Activated T-cell treated with anti-CD3 and anti-CD28 coated beads, Interleukin-2, amount 50 U/mL, for 1 hour (primary cell): ENCODE results near the gene BATF.

Source experiments
- DNase-seq: peaks from one replicate; pipeline ENCODE4 v3.0.0-alpha.2; 2020

The BATF gene

GRCh38 chr14:75501080-75501479, 21.2 kb upstream of the BATF start:
- no peak for DNase-seq

DNA sequence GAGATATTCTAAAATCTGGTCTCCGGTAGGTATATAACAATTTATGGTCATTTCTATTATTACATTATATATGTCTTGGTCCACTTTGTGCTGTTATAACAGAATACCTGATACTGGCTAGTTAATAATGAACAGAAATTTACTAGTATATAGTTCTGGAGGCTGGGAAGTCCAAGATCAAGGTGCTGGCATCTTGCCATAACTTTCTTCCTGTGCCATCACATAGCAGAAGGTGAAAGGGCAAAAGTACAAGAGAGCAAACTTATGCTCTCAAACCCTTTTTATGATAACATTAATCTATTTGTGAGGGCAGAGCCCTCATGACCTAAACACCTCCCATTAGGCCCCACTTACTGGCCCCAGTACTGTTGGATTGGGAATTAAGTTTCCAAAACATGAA, 17.9 kb upstream of the BATF start:
- no peak for DNase-seq

GRCh38 chr14:75506930-75507329, 15.3 kb upstream of the BATF start:
- DNase-seq = no peak

DNA sequence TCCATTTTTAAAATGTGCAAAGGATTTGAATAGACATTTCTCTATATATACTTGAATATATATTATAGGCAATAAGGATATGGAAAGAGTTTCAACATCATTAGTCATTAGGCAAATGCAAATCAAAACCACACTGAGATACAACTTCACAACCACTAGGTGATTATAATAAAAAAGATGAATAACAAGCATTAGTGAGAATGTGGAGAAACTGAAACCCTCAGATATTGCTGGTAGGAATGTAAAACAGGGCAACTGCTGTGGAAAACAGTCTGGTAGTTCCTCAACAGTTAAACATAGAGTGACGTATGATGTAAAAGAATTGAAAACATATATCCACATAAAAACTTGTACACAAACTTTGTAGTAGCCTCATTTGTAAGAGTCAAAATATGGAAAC, 11.7 kb upstream of the BATF start:
- DNase-seq = no peak

DNA sequence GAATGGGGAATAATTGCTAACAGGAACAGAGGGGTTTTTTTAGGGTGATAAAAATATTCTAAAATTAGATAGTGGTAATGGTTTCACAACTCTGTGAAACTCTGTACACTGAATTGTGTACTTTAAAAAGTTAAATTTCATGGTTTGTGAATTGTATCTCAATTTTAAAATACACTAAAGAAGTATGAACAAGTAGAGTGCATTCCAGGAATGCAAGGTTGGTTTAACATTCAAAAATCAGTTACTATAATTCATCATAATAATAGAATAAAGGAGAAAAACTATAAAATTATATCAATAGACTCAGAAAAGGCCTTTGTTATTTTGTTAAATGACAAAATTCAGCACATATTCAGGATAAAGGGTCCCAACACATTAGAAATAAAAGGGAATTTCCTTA, 11.1 kb upstream of the BATF start:
- DNase-seq = no peak

DNA sequence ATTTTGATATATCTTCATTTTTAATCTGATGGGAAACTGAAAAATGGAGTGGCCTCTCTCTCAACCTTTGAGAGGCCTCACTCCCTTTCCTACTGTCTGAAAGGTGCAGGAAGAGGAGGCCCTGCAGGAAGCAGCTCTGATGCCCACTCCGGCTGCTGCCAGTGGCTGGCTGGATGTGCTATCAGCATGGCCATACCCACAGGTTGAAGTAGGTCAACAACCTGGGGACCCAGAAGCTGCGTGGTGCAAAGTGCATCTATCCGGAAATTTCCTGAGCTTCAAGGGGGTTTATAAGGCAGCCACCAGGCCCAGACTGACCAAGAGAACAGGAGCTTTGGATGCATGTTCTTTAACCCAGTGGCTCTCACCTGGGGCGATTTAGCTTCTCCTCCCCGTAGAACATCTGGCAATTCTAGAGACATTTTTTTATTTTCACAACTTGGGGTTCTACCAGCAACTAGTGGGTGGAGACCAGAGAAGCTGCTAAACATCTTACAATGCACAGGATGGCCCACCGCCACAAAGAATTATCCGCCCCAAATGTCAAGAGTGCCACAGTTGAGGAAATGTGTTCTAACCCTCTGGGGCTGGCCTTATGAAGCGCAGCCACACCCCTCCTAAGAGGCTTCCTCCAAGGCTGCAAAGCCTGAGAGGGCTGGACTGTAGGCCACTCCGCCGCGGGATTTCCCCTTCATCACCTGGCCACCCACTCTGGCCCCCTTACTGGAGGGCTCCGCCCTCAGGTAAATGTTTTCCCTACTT, 8.2 kb upstream of the BATF start:
- DNase-seq = no peak

- peak; percentile 51 for DNase-seq
Observed at GRCh38 chr14:75514673-75515628, 7.3 kb upstream of the BATF start.

DNA sequence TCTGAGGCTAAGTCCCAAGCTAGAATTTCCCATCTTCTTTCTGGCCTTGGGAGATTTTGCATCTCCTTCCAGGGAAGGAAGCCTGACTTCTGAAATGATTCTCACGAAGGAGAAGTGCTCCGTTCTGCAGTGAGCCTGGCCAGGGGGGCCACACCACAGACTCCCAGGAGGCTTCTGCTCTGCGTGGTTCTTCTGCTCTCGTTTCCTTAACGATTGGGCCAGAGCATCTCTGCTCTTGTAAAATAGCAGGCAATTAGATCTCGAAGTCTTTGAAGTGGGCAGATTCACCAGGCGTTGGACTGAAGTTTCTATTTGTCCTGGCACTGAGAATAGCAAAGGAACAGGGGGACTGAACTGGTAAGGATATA, 6.7 kb upstream of the BATF start:
- DNase-seq = no peak

- DNase-seq = no peak
Observed at GRCh38 chr14:75518625-75519024, 3.6 kb upstream of the BATF start.

- DNase-seq = no peak
Observed at GRCh38 chr14:75519394-75519793, 2.9 kb upstream of the BATF start.

DNA sequence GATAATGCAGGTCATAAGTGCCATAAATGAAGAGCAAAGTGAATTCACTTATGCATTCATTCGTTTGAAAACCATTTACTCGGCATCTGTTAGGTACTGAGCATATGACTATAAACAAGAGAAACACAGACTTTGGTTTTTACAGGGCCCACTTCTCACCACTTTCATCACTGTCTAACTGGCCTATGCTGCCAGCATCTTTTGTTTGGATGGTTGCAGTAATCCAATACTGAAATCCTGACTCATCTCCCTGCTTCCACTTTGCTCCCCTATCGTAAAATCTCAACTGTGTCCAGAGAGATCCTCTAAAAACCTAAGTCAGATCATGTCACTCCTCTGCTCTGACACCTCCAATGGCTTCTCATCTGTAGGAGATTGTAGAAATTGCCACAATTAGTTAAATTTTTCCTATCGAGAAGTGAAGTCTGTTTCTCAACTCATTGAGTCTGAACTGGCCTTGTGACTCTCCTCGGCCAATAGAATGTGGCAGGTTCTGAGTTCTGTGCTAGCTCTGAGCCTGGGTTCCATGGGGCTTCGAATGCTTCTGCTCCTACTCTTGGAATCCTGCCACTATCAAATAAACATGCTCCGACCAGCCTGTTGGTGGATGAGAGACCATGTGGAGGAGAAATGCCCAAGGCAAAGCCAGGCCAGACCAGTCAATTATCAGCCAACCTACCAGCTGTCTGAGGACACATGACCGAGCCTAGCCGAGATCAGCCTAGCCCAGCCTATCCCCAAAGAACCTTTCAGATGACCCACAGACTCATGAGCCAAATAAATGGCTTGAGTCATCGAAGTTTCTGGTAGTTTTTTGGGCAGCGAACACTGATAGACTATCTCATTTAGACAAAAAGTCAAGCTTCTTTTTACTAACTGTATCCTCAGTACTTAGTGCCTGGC, 2.2 kb upstream of the BATF start:
- DNase-seq = no peak

- DNase-seq = no peak
Observed at GRCh38 chr14:75520852-75521251, 1.4 kb upstream of the BATF start.

DNA sequence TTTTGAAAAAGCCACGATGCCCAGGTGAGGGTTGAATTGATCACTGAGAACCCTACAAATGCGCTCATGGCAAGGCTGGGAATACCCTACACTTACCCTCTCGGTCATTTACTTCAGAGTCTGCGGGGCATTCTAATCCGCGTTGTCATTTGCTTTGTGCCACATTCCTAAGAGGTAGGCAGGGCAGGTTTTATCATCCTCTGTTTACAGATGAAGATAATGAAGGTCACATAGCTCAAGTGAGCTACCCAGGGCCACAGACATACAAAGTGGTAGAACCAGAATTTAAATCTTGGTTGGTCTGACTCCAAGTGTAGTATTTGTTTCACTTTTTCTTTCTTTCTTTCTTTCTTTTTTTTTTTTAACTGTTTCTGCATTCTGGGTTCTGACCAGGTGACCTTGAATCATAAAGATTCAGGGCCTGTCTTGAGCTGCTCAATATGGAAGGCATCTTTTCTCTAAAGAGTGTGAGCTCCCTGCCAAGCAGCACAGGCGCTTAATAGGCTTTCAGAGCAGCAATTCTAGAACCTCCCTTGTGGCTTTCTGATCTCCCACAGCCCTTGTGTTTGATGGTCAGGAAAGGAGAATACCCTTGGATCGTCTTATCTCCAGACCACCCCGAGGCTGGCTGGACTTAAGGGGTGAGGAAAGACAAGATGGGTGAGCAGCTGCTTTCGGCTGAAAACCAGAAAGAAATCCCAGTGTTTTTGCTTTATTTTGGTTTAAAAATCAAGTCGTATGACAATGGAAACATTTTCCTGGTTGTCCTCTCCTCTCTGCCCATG, 662 bp upstream of the BATF start:
- no peak for DNase-seq

GRCh38 chr14:75522983-75523318, 682 bp downstream of the BATF start:
- DNase-seq = no peak

DNA sequence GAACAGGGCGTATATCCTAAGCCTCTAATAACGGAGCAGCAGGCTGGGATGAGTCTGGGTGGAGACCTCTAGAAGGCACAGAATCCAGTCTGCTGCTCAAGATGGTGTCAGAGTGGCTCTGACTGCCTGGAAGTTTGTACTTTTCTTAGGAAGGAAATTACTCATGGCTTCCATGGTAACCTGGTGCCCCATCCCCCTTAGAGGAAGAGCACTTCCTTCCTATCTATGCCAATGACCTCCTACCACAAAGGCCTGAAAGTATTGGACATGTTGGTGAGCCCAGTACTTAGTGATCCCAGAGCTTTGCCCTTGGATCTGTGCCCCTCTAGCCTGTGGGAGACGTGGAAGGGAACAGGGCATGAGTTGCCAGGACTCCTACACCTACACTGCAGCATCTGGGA, 1.5 kb downstream of the BATF start:
- DNase-seq = no peak

- no peak for DNase-seq
Observed at GRCh38 chr14:75525969-75526368, 3.7 kb downstream of the BATF start.

- no peak for DNase-seq
Observed at GRCh38 chr14:75527449-75528163, 5.3 kb downstream of the BATF start.

DNA sequence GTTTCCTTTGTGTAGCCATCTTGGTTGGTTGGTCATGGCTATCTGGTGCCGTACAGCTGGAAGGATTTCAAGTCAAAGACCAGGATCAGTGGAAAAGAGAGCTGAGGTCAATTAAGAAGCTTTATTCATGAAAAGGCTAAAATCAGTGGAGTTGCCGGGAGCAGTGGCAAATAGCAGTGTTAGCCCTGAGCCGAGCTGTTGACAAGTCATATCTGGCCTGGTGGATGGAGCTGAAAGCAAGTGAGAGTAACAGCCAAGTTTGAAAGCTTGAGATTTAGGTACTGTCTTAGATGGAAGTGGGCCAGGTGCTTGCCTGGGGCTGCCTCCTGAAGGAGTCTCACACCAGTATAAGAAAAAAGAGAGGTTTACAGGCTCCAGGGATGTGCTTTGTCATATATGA, 9.0 kb downstream of the BATF start:
- no peak for DNase-seq

DNA sequence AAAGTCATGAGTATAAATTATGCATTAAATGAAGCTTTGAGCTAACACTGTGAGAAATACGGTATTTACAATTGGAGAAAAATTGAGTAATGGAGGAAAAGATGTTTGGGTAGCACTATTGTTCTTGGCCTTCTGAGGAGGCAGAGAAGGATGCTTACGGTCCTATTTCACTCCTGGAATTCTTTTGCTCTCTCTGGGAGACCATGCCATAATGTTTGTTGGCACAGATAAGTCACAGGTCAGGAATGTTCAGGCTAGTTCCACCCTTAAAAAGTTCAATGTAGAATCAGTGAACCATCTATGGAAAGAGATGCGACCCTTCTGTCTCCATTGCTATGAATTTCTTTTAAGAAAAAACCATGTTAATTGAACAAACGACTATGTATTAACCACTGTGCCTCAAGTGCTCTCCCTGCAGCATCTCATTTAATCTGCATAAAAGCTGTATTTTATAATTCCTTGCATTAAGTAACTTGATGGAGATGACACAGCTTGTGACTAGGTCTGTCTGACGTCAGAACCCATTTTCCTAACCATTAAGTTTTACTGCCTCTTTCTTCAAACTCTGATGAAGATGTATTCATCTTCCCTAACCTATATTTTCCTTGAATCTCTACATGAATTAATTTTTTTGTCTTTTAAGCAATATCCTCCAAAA, 9.5 kb downstream of the BATF start:
- DNase-seq = no peak

DNA sequence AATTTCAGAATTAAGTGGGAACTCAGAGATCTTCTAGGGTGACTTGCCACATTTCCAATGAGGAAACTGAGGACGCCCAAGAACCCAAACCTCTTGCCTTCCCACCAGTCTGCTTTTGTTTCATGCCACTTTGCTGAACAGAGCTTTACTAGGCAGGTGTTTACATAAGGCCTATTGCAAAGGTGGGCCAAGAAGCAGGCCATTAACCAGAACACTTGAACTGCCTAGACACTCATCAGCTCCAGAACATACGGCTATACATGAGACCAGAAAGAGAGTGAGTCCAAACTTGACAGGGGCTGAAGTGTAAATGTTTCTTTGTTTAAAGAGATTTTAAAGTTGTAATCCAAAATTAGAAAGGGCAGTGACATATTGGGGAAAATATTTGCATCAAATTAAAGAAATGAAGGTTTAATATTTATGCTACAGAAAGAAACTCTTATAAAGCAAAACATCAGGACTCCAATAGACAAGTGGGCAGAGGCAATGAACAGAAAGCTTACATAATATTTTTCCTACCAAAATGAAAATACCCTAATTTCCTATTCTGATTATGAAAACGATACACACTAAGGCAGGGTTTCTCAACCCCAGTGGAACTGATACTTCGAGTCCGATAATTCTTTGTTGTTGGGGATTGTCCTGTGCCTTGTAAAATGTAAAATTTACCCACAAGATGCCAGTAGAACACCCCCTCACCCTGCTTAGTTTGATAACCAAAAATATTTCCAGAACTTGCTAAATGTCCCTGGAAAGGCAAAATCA, 11.7 kb downstream of the BATF start:
- DNase-seq = no peak
